HepG2 (cell line): ENCODE results near the gene TENM3.

Experiments
- EP300 ChIP-seq, 3 experiments: sonication (generic) in 1 of 3; formaldehyde crosslinking in 1 of 3; IDR thresholded peaks; 2 replicates each; pipeline versions ENCODE4 v1.5.1 to v1.6.1; 2011 to 2020; ENCODE audit warnings: low read depth in 2 of 3, low read length in 2 of 3, borderline replicate concordance in 1 of 3, improper control_type of control experiment in 1 of 3, mild to moderate bottlenecking in 1 of 3, missing genetic modification reagents in 1 of 3, moderate library complexity in 1 of 3
- HCFC1 ChIP-seq: fragments of 150-350 bp; IDR thresholded peaks from 2 replicates; pipeline ENCODE4 v1.6.1; 2014; ENCODE audit warnings: low read depth, low read length
- KDM5A ChIP-seq: fragments of 200-600 bp; sonication (generic); IDR thresholded peaks from 2 replicates; pipeline ENCODE4 v1.7.0; 2018; ENCODE audit warnings: antibody characterized with exemption, mild to moderate bottlenecking, low read length, borderline replicate concordance
- PHF8 ChIP-seq: sonication (generic); formaldehyde crosslinking; IDR thresholded peaks from 2 replicates; pipeline ENCODE4 v1.5.0; 2020; ENCODE audit warnings: missing genetic modification reagents
- POLR2AphosphoS5 ChIP-seq: IDR thresholded peaks from 2 replicates; pipeline ENCODE4 v1.6.1; 2012; ENCODE audit warnings: low read depth, low read length
- SIN3B ChIP-seq: fragments of 150-350 bp; IDR thresholded peaks from 2 replicates; pipeline ENCODE4 v1.6.1; 2014; ENCODE audit warnings: low read length
- TAF1 ChIP-seq: sonication (generic); formaldehyde crosslinking; IDR thresholded peaks from 2 replicates; pipeline ENCODE4 v1.4.0; 2020; ENCODE audit warnings: missing genetic modification reagents
- TCF12 ChIP-seq, 2 experiments: fragments of 450-650 bp in 1 of 2; sonication (generic) in 1 of 2; formaldehyde crosslinking in 1 of 2; IDR thresholded peaks; 2 replicates each; pipeline versions ENCODE4 v1.6.1 to v1.8.0; 2017 to 2022; ENCODE audit warnings: antibody characterized with exemption in 1 of 2, mild to moderate bottlenecking in 1 of 2, missing genetic modification reagents in 1 of 2, moderate library complexity in 1 of 2
- TCF7 ChIP-seq: sonication (generic); IDR thresholded peaks from 2 replicates; pipeline ENCODE4 v1.6.1; 2016; ENCODE audit warnings: antibody characterized with exemption, low read depth
- ZNF251 ChIP-seq: sonication (generic); formaldehyde crosslinking; IDR thresholded peaks from 2 replicates; pipeline ENCODE4 v1.9.0; 2021; ENCODE audit warnings: mild to moderate bottlenecking, missing genetic modification reagents
- TF ChIP-seq, protein P1 (sequence below): sonication (generic); formaldehyde crosslinking; IDR thresholded peaks from 2 replicates; pipeline ENCODE4 v1.4.0; 2020; ENCODE audit warnings: mild to moderate bottlenecking, missing genetic modification reagents
- TF ChIP-seq, protein P2 (sequence below): sonication (generic); formaldehyde crosslinking; IDR thresholded peaks from 2 replicates; pipeline ENCODE4 v1.5.0; 2020; ENCODE audit warnings: mild to moderate bottlenecking, missing genetic modification reagents, moderate library complexity
- TF ChIP-seq, protein P3 (sequence below): sonication (generic); formaldehyde crosslinking; IDR thresholded peaks from 2 replicates; pipeline ENCODE4 v1.4.0; 2020; ENCODE audit warnings: missing genetic modification reagents

- TF ChIP-seq, protein P1, sequence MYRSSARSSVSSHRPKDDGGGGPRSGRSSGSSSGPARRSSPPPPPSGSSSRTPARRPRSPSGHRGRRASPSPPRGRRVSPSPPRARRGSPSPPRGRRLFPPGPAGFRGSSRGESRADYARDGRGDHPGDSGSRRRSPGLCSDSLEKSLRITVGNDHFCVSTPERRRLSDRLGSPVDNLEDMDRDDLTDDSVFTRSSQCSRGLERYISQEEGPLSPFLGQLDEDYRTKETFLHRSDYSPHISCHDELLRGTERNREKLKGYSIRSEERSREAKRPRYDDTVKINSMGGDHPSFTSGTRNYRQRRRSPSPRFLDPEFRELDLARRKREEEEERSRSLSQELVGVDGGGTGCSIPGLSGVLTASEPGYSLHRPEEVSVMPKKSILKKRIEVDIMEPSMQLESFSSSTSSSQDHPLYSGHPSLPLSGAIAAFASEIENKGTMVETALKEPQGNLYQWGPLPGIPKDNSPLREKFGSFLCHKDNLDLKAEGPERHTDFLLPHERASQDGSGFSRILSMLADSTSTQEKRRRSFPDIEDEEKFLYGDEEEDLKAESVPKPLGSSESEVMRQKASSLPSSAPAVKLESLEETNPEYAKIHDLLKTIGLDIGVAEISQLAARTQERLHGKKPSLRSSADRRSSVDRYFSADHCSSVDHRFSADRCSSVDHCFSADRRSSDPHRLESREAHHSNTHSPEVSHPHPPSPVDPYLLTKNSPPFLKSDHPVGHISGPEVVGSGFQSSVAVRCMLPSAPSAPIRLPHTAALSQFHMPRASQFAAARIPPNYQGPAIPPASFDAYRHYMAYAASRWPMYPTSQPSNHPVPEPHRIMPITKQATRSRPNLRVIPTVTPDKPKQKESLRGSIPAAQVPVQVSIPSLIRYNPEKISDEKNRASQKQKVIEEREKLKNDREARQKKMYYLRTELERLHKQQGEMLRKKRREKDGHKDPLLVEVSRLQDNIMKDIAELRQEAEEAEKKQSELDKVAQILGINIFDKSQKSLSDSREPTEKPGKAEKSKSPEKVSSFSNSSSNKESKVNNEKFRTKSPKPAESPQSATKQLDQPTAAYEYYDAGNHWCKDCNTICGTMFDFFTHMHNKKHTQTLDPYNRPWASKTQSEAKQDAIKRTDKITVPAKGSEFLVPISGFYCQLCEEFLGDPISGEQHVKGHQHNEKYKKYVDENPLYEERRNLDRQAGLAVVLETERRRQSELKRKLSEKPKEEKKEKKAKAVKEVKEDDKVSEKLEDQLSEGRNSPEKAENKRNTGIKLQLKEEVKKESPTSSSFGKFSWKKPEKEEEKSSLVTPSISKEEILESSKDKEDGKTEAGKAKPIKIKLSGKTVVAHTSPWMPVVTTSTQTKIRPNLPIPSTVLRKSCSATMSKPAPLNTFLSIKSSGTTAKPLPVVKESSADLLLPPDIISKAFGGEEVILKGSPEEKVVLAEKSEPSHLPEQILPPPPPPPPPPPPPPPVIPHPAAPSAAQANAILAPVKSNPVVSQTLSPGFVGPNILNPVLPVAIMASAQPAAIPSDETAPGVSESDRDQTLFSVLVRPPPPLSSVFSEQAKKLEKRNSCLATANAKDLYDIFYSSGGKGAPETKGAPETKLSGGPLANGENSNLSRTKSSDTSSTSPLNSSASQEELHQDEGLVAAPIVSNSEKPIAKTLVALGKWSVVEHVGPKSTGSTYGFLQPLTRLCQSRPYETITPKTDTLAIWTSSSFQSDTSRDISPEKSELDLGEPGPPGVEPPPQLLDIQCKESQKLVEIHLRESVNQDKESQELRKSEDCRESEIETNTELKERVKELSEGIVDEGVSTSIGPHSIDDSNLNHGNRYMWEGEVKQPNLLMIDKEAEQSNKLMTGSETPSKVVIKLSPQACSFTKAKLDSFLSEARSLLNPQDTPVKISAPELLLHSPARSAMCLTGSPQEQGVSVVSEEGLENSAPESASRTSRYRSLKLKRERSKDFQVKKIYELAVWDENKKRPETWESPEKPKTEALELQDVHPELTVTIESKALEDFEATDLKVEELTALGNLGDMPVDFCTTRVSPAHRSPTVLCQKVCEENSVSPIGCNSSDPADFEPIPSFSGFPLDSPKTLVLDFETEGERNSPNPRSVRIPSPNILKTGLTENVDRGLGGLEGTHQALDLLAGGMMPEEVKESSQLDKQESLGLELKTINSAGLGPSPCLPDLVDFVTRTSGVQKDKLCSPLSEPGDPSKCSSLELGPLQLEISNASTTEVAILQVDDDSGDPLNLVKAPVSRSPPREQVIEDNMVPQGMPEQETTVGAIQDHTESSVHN (CRISPR knock-in tag): no peak
- TF ChIP-seq TAF1: no peak
- no peak for TF ChIP-seq ZNF251 (CRISPR knock-in tag)
- TF ChIP-seq EP300 (IDR thresholded peaks at IDR 0.05; ENCODE audit: low read depth in 2 of 2, low read length in 2 of 2): no peak
- no peak for TF ChIP-seq EP300 (CRISPR knock-in tag; IDR thresholded peaks at IDR 0.05; ENCODE audit: borderline replicate concordance)
- no peak for TF ChIP-seq TCF7
- TF ChIP-seq, protein P2, sequence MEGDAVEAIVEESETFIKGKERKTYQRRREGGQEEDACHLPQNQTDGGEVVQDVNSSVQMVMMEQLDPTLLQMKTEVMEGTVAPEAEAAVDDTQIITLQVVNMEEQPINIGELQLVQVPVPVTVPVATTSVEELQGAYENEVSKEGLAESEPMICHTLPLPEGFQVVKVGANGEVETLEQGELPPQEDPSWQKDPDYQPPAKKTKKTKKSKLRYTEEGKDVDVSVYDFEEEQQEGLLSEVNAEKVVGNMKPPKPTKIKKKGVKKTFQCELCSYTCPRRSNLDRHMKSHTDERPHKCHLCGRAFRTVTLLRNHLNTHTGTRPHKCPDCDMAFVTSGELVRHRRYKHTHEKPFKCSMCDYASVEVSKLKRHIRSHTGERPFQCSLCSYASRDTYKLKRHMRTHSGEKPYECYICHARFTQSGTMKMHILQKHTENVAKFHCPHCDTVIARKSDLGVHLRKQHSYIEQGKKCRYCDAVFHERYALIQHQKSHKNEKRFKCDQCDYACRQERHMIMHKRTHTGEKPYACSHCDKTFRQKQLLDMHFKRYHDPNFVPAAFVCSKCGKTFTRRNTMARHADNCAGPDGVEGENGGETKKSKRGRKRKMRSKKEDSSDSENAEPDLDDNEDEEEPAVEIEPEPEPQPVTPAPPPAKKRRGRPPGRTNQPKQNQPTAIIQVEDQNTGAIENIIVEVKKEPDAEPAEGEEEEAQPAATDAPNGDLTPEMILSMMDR: no peak
- TF ChIP-seq TCF12 (IDR thresholded peaks at IDR 0.05): no peak
- no peak for TF ChIP-seq TCF12 (CRISPR knock-in tag; IDR thresholded peaks at IDR 0.05)
- no peak for TF ChIP-seq PHF8 (CRISPR knock-in tag)
- no peak for TF ChIP-seq KDM5A
- TF ChIP-seq SIN3B: no peak
- no peak for TF ChIP-seq HCFC1
- TF ChIP-seq, protein P3, sequence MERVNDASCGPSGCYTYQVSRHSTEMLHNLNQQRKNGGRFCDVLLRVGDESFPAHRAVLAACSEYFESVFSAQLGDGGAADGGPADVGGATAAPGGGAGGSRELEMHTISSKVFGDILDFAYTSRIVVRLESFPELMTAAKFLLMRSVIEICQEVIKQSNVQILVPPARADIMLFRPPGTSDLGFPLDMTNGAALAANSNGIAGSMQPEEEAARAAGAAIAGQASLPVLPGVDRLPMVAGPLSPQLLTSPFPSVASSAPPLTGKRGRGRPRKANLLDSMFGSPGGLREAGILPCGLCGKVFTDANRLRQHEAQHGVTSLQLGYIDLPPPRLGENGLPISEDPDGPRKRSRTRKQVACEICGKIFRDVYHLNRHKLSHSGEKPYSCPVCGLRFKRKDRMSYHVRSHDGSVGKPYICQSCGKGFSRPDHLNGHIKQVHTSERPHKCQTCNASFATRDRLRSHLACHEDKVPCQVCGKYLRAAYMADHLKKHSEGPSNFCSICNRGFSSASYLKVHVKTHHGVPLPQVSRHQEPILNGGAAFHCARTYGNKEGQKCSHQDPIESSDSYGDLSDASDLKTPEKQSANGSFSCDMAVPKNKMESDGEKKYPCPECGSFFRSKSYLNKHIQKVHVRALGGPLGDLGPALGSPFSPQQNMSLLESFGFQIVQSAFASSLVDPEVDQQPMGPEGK: no peak
- TF ChIP-seq POLR2AphosphoS5: no peak
These were observed 406.7 kb downstream of the TENM3 start for GRCh38 chr4:182649698-182650477.
